PC-9 (cell line): ENCODE measurements around the gene ZNF275. TPM values are rescaled to one million over a fixed set of nuclear protein-coding genes. Genes with fewer than 3 reads are reported as not detected.

ENCODE experiments used
- BruUV-seq: library from RNA; stranded (reverse); fragments of 400-500 nt; replicated peaks from 2 replicates; lab custom pipeline; 2021; lab: Mats Ljungman, UMichigan
- CTCF ChIA-PET: fragments of 300-600 bp; sonication (Branson Sonifier 250); formaldehyde crosslinking; loops from one replicate; lab custom pipeline; 2022; ENCODE audit warnings: antibody characterized with exemption; lab: Charles Lee
- POLR2A ChIA-PET: fragments of 300-600 bp; sonication (Branson Sonifier 250); formaldehyde crosslinking; loops from one replicate; lab custom pipeline; 2022; ENCODE audit warnings: antibody characterized with exemption; ENCODE audit not compliant: unreplicated experiment; lab: Charles Lee
- DNase-seq, 2 experiments: peaks; one replicate each; pipeline versions ENCODE4 v3.0.0 to v3.0.0-alpha.2; 2015 to 2022; ENCODE audit warnings: mixed read lengths in 1 of 2
- H2AFZ ChIP-seq: fragments of 200-600 bp; sonication (generic); 2 replicates; pipeline ENCODE4 v1.8.1; 2017; ENCODE audit warnings: antibody characterized with exemption
- H3F3A ChIP-seq: fragments of 200-600 bp; sonication (generic); 2 replicates; pipeline ENCODE4 v1.8.1; 2017; ENCODE audit warnings: antibody characterized with exemption, mild to moderate bottlenecking, low read depth; ENCODE audit not compliant: insufficient read depth
- H3K27ac ChIP-seq: fragments of 200-600 bp; sonication (generic); 2 replicates; pipeline ENCODE4 v1.6.1; 2016; ENCODE audit warnings: mixed run types
- H3K27me3 ChIP-seq: fragments of 200-600 bp; sonication (generic); 2 replicates; pipeline ENCODE4 v1.6.1; 2016; ENCODE audit warnings: low read depth, mixed run types; ENCODE audit not compliant: insufficient read depth
- H3K36me3 ChIP-seq: fragments of 200-600 bp; sonication (generic); 2 replicates; pipeline ENCODE4 v1.6.1; 2016; ENCODE audit warnings: low read depth, mixed run types
- H3K4me1 ChIP-seq: fragments of 200-600 bp; sonication (generic); replicated peaks from 2 replicates; pipeline ENCODE4 v1.6.1; 2016; ENCODE audit warnings: mixed run types; ENCODE audit not compliant: insufficient read depth
- H3K4me2 ChIP-seq: fragments of 200-600 bp; sonication (generic); 2 replicates; pipeline ENCODE4 v1.6.1; 2017; ENCODE audit warnings: mixed run types
- H3K4me3 ChIP-seq: fragments of 200-600 bp; sonication (generic); 2 replicates; pipeline ENCODE4 v1.6.1; 2016; ENCODE audit warnings: mixed run types
- H3K79me2 ChIP-seq: fragments of 200-600 bp; sonication (generic); 2 replicates; pipeline ENCODE4 v1.6.1; 2017; ENCODE audit warnings: low read depth, mixed run types
- H3K9me2 ChIP-seq: fragments of 200-600 bp; sonication (generic); 2 replicates; pipeline ENCODE4 v1.8.1; 2017; ENCODE audit warnings: mild to moderate bottlenecking; ENCODE audit not compliant: insufficient read depth
- H3K9me3 ChIP-seq: fragments of 200-600 bp; sonication (generic); 2 replicates; pipeline ENCODE4 v1.8.1; 2016; ENCODE audit warnings: low read depth; ENCODE audit not compliant: insufficient read depth
- H4K20me1 ChIP-seq: fragments of 200-600 bp; sonication (generic); 2 replicates; pipeline ENCODE4 v1.8.1; 2017; ENCODE audit not compliant: insufficient read depth
- CTCF ChIP-seq: fragments of 200-600 bp; sonication (generic); conservative IDR thresholded peaks from 2 replicates; pipeline ENCODE4 v1.6.1; 2017; ENCODE audit warnings: mixed run types, antibody characterized with exemption, mild to moderate bottlenecking, moderate library complexity
- EZH2 ChIP-seq: fragments of 200-600 bp; sonication (generic); IDR thresholded peaks from 2 replicates; pipeline ENCODE4 v1.8.0; 2017; ENCODE audit warnings: antibody characterized with exemption, low read depth
- intact Hi-C: fragments of 100-400 bp; cut with micrococcal nuclease; formaldehyde crosslinking; loops from one replicate; pipeline ENCODE4 v1.10.0; 2022; ENCODE audit not compliant: unreplicated experiment
- total RNA-seq: library from RNA; stranded (reverse); gene quantifications from 2 replicates; pipeline ENCODE4 v1.2.3, GENCODE V29; 2021

ZNF275 gene
- total RNA-seq, 1 experiment from 2014 or later, result 7.1 TPM

GRCh38 chrX:153377727-153378126, 43.8 kb downstream of the ZNF275 start:
- H3K4me2 ChIP-seq, result no peak overlapping the region
- DNase-seq, result no peak
- H3K27me3 ChIP-seq, result peaks cover 66% of the 10 kb centered on the region
- H3K9me3 ChIP-seq, result no peaks in the 10 kb centered on the region
- peaks cover 3% of the 10 kb centered on the region for H3F3A ChIP-seq
- POLR2A ChIA-PET, result no interaction called here
- no peaks in the 10 kb centered on the region for H3K79me2 ChIP-seq
- no peak for TF ChIP-seq EZH2
- TF ChIP-seq CTCF, result no peak
- no TSS peak for BruUV-seq
- H3K4me3 ChIP-seq, result no peak overlapping the region
- no peak overlapping the region for H2AFZ ChIP-seq
- no peaks in the 10 kb centered on the region for H4K20me1 ChIP-seq
- no peak overlapping the region for H3K27ac ChIP-seq
- no peaks in the 10 kb centered on the region for H3K36me3 ChIP-seq
- H3K4me1 ChIP-seq, result no peaks in the 10 kb centered on the region
- CTCF ChIA-PET, result no interaction called here
- intact Hi-C loops, result no loop called here
- no peaks in the 10 kb centered on the region for H3K9me2 ChIP-seq

DNA sequence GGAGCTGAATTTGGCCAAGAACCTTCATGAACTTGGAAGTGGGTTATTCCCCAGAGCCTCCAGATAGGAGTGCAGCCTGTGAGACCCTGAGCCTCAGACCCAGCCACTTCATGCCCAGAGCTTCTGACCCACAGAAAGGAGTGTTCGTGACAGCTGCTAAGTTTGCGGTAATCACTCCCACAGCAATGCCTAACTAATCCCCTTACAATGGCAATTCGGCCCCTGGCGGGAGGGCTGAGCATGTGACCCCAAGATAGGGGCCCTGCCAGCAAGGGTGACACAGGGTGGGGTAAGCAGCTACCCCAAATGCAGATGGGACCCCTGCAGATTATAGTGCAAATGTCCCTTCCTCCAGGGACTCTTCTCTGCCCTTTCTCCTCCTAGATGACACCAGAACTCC, 44.7 kb downstream of the ZNF275 start:
- Histone ChIP-seq H3K9me3 (no peaks in the 10 kb centered on the region), H3K27me3 (peaks cover 62% of the 10 kb centered on the region), H3K9me2 (no peaks in the 10 kb centered on the region), H3K27ac (no peak overlapping the region), H3K4me2 (no peak overlapping the region), H4K20me1 (no peaks in the 10 kb centered on the region), H3F3A (peaks cover 11% of the 10 kb centered on the region), H3K36me3 (no peaks in the 10 kb centered on the region), H2AFZ (no peak overlapping the region), H3K4me3 (no peak overlapping the region), H3K79me2 (no peaks in the 10 kb centered on the region), H3K4me1 (no peaks in the 10 kb centered on the region)
- intact Hi-C loops, result no loop called here
- ChIA-PET CTCF (no interaction called here), POLR2A (no interaction called here)
- TF ChIP-seq CTCF (no peak), EZH2 (no peak)
- no peak for DNase-seq
- no TSS peak for BruUV-seq

GRCh38 chrX:153379508-153379907, 45.6 kb downstream of the ZNF275 start:
- Histone ChIP-seq H2AFZ (no peak overlapping the region), H3K36me3 (no peaks in the 10 kb centered on the region), H3K4me3 (no peak overlapping the region), H3K9me3 (no peaks in the 10 kb centered on the region), H3K27ac (no peak overlapping the region), H3K9me2 (no peaks in the 10 kb centered on the region), H3K79me2 (no peaks in the 10 kb centered on the region), H4K20me1 (no peaks in the 10 kb centered on the region), H3K27me3 (peaks cover 59% of the 10 kb centered on the region), H3F3A (peaks cover 12% of the 10 kb centered on the region), H3K4me2 (no peak overlapping the region), H3K4me1 (no peaks in the 10 kb centered on the region)
- ChIA-PET CTCF (no interaction called here), POLR2A (no interaction called here)
- intact Hi-C loops, result no loop called here
- TF ChIP-seq CTCF (no peak), EZH2 (no peak)
- DNase-seq, result no peak
- no TSS peak for BruUV-seq
